A172 (cell line): ENCODE measurements around the gene TOB1. TPM values are rescaled to one million over a fixed set of nuclear protein-coding genes. Genes with fewer than 3 reads are reported as not detected.

Source experiments
- DNase-seq: peaks from one replicate; pipeline ENCODE4 v3.0.0-alpha.2; 2015; ENCODE audit warnings: low spot score
- total RNA-seq: library from RNA; depleted of rRNA; stranded (reverse); fragments of >200 nt; shearing (Covaris generic); gene quantifications from 2 replicates; pipeline ENCODE4 v1.2.3, GENCODE V29; 2014

The TOB1 gene
- total RNA-seq, 1 experiment from 2014 or later: 7.2 TPM

GRCh38 chr17:50845240-50846147, 20.7 kb downstream of the TOB1 start:
- peak; percentile 69 for DNase-seq

DNA sequence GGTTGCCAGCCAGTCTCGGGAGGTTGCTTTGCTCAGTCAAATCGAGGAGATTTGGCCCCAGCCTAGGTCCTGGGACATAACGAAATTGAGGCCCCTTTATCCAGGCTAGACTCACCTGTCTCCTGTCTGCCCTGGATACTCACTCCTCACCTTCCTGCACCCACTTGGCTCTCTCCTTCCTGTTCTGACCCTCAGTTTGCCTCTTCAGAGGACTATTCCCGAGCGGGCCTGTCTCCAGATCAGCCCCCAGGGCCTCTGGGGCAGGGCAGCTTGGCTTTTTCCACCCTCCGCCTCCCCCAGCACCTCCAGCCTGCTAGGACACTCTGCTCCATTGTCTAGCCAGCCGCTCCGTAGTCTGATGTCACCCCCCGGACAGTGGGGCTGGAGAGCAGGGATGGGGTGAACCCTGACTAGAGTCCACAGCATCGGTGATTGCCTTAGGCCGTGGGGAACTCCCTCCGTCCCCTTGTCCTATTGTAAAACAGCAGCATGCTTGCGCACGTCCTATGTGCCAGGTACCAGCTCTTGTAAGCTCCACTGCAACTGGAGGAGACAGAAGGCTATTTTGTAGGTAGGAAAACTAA, 21.9 kb downstream of the TOB1 start:
- no peak for DNase-seq

DNA sequence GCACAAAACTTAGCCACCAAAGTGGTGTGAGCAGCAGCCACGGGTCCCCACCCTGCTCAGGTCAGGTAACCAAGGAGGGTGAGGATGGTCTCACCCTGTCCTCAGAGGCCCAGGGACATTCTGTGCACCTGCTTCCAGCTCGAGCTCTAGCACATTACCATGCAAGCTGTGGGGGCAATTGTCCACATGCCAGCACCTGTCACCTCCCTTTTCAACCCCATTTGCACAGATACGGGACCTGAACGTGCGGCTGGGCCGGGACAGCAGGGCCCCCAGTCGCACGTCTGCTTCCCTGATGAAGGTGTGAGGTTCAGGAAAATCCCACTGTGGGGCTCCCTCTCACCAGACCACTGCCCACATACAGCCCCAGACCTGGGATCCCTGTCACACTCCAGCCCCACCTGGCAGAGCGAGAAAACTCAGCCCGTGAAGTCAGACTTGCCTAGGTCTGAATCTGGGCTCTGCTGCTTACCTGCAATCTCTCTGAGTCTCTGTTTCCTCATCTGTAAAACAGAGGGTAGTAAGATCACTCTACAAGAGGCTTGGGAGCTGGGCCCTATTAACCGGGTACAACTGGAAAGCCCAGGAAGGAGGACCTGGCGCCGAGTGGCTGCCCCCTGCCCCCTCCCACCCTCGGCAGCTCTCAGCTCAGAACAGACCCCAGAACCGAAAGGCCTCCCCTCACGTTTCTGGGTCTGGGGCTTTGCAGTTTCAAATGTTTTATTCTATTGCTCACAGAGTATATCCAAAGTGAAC, 22.8 kb downstream of the TOB1 start:
- DNase-seq: no peak

DNA sequence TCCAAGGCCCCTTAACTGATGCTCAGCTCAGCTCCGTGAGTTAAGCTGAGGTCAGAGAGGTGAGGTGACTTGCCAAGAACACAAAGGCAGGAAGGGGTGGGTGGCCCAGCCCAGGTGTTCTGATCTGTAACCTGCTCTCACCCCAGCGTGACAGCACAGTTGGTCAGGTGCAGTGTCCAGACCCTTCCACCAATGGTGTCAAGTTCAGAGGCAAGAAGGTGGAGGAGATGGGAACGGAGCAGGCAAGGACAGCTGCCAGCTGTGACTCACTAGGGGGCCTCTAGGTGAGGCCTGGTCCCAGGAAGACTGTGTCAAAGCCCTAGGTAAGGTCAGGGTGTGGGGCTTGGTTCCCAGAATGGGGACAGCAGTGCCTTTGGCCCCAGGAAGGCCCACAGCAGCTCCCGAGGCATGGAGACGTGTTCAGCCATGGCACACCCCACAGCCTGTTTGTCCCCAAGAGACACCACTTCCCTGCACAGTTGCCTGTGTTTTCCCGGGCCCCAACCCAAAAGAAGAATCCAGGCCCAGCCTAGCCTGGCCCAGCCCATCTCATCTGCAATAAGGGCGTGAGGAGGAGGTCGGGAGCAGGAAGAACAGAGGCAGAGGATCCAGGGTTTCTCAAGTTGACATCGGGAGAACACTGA, 23.5 kb downstream of the TOB1 start:
- no peak for DNase-seq

GRCh38 chr17:50841949-50842354, 24.2 kb downstream of the TOB1 start:
- peak; percentile 78 for DNase-seq

DNA sequence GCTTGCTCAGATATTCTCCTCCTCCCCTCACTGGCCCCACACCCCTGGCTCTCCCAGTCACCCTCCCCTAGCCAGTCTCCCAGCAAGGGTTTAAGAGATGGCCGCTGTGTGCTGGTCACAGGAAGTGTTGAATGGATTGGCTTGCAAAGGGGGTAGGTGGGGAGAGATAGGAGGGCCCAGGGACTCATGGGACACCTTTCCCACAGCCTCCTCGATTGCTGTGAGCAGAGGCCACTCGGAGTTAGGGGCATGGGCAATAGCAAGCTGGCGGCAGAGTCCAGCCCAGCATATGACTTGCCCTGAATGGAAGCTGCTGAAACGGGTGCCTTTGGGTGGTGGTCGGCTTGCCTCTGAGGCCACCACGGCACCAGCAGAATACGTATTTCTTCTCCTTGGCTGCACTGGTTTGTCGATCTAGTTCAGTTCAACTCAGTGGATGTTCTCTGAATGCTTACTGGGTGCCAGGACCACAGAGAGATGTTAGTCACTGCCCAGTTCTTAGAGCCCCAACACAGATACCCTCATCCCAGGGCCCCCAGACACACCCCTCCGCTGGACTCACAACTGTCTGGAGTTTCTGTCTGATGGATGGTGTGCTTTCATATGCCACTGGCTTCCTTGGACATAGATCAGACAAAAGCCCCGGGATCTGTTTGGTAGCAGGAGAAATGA, 24.7 kb downstream of the TOB1 start:
- no peak for DNase-seq

- no peak for DNase-seq
These were observed 25.8 kb downstream of the TOB1 start for GRCh38 chr17:50840311-50840851.

- no peak for DNase-seq
These were observed 26.4 kb downstream of the TOB1 start for GRCh38 chr17:50839591-50840310.

- DNase-seq: no peak
These were observed 27.9 kb downstream of the TOB1 start for GRCh38 chr17:50837980-50838954.

- DNase-seq: no peak
These were observed 28.7 kb downstream of the TOB1 start for GRCh38 chr17:50837286-50837979.

- no peak for DNase-seq
These were observed 29.3 kb downstream of the TOB1 start for GRCh38 chr17:50836826-50837225.

DNA sequence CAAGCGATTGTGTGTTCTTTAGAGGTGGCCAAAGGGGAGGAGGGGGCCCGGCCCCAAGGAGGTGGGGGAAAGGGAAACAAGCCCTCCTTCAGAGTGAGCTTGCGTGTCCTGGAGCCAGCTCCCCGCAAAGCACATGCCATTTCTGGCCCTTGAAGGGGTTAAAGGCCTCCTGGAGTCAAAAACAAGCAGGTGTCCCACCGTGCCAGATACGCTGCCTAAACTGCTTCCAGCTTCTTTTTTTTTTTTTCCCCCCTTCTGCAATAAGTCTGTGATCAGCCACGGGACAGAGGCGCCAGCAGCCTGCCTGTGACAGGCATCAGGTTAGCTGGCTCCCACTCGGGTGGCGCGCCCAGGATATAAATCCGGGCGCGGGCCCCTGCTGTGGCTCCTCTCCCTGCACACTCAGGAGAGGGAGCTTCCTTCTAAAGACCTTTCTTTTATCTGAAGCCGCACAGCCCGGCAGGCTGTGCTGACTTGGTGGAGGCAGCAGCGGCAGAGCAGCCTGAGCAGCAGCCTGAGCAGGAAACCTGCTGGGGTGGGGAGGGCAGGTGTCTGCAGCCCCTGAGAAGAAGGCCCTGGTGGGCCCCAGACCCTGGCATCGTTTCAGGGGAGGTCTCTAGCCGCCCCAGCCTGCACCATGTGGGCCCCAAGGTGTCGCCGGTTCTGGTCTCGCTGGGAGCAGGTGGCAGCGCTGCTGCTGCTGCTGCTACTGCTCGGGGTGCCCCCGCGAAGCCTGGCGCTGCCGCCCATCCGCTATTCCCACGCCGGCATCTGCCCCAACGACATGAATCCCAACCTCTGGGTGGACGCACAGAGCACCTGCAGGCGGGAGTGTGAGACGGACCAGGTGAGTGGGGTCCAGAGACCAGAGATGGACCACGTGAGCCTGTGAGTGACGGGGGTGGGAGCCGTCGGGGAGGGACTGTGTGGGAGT, 30.6 kb downstream of the TOB1 start, which contains the start of gene WFIKKN2:
Gene WFIKKN2, plus strand, starts transcription at position 286 of the 934 bp plus-strand sequence. Its CDS starts 352 bp downstream, at position 638.
- no peak for DNase-seq

DNA sequence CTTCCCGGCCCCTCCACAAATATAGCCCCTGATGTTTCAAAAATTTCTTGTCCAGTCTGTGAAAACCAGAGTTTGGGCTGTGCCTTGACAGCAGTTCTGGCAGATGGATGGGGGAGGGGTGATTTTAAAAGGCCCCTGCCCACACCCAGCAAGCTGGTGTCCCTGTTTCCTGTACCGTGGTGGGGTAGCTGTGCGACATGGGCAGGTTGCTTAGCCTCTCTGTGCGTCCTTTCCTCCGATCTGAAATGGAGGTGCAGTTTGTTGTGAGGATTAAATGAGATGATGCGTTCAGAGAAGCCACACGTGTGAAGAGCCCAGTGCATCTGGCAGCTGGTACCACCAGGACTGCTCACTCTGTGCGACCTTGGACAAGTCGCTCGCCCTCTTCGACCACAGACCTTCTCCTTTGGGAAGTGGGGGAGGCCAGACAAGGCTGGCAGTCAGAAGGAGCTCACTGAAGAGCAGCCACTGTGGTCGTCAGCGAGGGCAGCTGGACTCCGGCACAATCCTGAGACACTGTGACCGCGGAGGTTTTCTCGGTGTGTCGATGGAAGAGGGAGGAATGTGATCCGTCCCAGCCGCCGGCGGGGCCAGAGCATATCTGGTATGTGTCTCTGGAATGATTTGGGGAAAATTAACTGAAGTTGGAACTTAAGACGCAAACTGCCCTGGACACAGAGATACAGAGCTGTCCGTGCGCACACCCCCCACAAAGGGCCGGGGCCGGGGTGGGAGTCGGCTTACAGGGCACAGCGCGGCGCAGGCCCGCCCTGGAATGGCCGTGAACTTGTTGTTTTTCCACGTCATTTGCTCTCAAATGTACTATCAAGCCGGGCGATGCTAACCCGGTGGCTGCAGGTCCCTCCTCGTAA, 31.5 kb downstream of the TOB1 start:
- no peak for DNase-seq

DNA sequence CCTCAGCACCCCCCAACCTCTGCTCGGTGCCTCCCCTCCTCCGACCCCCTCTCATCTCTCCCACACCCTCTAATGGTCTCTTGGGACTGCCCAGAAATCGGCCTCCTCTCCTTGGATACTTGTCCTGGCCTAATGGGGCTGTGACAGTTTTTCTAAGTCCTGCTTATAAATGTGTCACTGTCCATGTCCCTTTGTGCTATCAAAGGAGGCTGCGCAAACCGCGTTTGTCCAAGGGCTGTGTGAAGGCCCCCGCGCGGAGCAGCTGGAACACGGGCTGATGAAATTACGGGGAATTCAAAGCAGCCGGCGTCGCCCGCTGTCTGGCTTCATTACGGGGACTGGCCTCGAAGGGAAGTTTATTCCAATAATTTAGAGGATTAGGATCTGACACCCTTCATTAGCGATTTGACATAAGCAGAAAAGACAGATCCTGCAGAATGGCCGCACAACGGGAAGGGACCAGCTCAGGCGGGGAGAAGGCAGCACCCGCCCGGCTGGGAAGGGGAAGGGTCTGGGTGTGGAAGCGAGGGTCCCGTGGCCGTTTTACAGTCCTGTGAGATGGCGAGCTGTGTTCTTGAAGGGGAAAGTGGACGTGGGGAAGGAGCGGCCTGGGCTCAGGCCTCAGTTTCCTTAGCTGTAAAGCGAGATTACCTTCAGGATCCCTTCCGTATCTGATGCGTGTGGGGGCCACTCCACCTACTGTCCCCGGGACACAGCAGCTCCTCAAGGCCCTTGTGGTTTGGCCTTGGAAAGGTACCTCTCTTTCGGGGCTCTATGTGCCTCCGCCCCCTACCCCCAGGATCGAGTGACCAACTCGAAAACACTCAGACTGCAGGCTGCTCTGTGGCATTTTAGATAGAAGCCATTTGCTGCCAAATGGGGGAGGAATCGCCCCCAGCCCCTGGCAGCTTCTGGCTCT, 32.4 kb downstream of the TOB1 start:
- DNase-seq: no peak

GRCh38 chr17:50832864-50833381, 33.2 kb downstream of the TOB1 start:
- no peak for DNase-seq
